Measurements from ENCODE around the gene IPO4. TPM values are rescaled to one million over a fixed set of nuclear protein-coding genes. Genes with fewer than 3 reads are reported as not detected.

Gene IPO4
- total and polyA plus RNA-seq, 9 of the 15 experiments (the other 6 are each of a cell fraction or from before 2014, with no cell fraction given), result 7.3 to 122 (median 31.8) TPM

DNA sequence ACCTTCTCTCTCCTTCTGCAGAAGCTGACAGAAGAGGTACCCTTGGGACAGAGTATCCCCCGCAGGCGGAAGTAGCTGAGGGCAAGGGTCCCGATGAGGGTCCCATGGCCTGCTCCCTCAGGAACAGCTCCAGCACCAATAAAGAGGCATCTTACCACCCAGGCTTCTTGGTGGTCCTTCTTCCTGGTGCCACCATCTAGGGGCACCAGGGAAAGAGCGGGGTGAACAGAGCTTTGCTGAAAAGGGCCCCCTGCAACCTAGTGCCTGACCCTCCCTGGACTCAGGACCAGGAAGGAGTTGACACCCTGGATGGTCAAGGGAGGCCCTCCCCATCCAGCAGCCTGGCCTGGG is 28.1 kb downstream of the IPO4 start:
- no peak for FAIRE-seq
- DNase-seq (ENCODE audit: extremely low read depth in 1 of 4, low spot score in 3 of 4), result no peak
- ChIA-PET POLR2A (interaction anchor here (0.9 to 1.9 kb wide), 8 partner anchors 11 to 80 kb away, joined by 3 to 9 read pairs (median 4); partner anchors contain the start of genes IPO4, PCK2, PSME2 and RNF31), CTCF (ENCODE audit: low intra/inter-chr PET ratio) (interaction anchor here (0.8 kb wide), 1 partner anchor 147 kb away, joined by 4 read pairs; no protein-coding TSS in a partner anchor)
- peaks cover 10% of the 10 kb centered on the region; the same call in 2 of the 3 replicates for H3K79me2 ChIP-seq (ENCODE audit: control insufficient read depth, insufficient read depth, low read length)
- peaks cover 10 to 23% of the 10 kb centered on the region in 2 experiments; a peak in 4 of 5 replicates for H3K4me1 ChIP-seq (replicated peaks in 1 of 2; ENCODE audit: control insufficient read depth in 2 of 2, insufficient read depth in 2 of 2, low read length in 2 of 2)
- H3K27ac ChIP-seq (ENCODE audit: extremely low read depth, low read depth, low read length), result peak overlapping the region; percentile 35; the same call in 1 of the 3 replicates
- no peaks in the 10 kb centered on the region for H3K9me1 ChIP-seq (ENCODE audit: control insufficient read depth, insufficient read depth, low read length)
- no peaks in the 10 kb centered on the region for H3K27me3 ChIP-seq (ENCODE audit: control insufficient read depth in 2 of 2, insufficient read depth in 2 of 2, low read length in 2 of 2)
- no peaks in the 10 kb centered on the region for H3K9me3 ChIP-seq (replicated peaks; ENCODE audit: control insufficient read depth, insufficient read depth, low read depth, low read length)
- no peak for TF ChIP-seq POLR2AphosphoS2 (IDR thresholded peaks at IDR 0.05; ENCODE audit: low read length)
- no peak for TF ChIP-seq SMARCB1 (IDR thresholded peaks at IDR 0.05; ENCODE audit: insufficient read length, low read depth)
- TF ChIP-seq U2AF2 (optimal IDR thresholded peaks at IDR 0.05; ENCODE audit: low read depth, low read length), result no peak
- no peak for TF ChIP-seq MECOM (CRISPR knock-in tag; IDR thresholded peaks at IDR 0.05)
- TF ChIP-seq ZNF431 (CRISPR knock-in tag; IDR thresholded peaks at IDR 0.05), result no peak
- WGBS (ENCODE audit: insufficient coverage, low coverage, missing lambda C conversion rate), result 100% methylated on average over 3 of the region's 4 CpGs
- H3K4me3 ChIP-seq, result no peak overlapping the region
- H3K36me3 ChIP-seq (ENCODE audit: control insufficient read depth, insufficient read depth, low read length), result peaks cover 70% of the 10 kb centered on the region; the same call in 2 of the 3 replicates
- peak overlapping the region; percentile 37; the same call in 1 of the 2 replicates for H3K4me2 ChIP-seq (ENCODE audit: insufficient read depth, low read length)
- no peaks in the 10 kb centered on the region for H4K20me1 ChIP-seq (replicated peaks; ENCODE audit: control insufficient read depth, insufficient read depth, low read length)
- no peak overlapping the region for H2AFZ ChIP-seq (ENCODE audit: low read depth, low read length)
- intact Hi-C loops (cut with micrococcal nuclease) (no loop called here), in situ Hi-C loops (cut with MboI) (no loop called here)
- no peak overlapping the region for H3K9ac ChIP-seq (ENCODE audit: insufficient read depth in 1 of 2, low read depth in 2 of 2, low read length in 2 of 2)
- ATAC-seq, result no peak; the same call in 2 of the 3 replicates
- no TSS peak for BruUV-seq (replicated peaks)
